Lower lobe of right lung (tissue), 2 donors: ENCODE measurements around the gene JAKMIP2. TPM values are rescaled to one million over a fixed set of nuclear protein-coding genes. Genes with fewer than 3 reads are reported as not detected.
"Not testable (repeated sequence)": the region's sequence is repeated elsewhere in the genome, so short reads cannot be mapped to it uniquely, and the experiment has no call there.

Experiments used
- ATAC-seq, 2 donors: fragments of 200-7000 bp; cut with Tn5 transposase; one replicate each; pipeline ENCODE4 v1.9.1; 2020 to 2022; ENCODE audit warnings: mild to moderate bottlenecking in 2 of 2, moderate library complexity in 2 of 2
- DNase-seq: peaks from one replicate; pipeline ENCODE4 v3.0.0-alpha.2; 2020
- H3K27ac ChIP-seq: fragments of 200-600 bp; one replicate; pipeline ENCODE4 v1.8.0; 2022
- H3K27me3 ChIP-seq: fragments of 200-600 bp; one replicate; pipeline ENCODE4 v1.8.0; 2022; ENCODE audit warnings: low read depth
- H3K36me3 ChIP-seq: fragments of 200-600 bp; one replicate; pipeline ENCODE4 v1.8.0; 2022; ENCODE audit warnings: mild to moderate bottlenecking
- H3K4me1 ChIP-seq: fragments of 200-600 bp; one replicate; pipeline ENCODE4 v1.8.0; 2022
- H3K4me3 ChIP-seq: fragments of 200-600 bp; one replicate; pipeline ENCODE4 v1.8.0; 2022; ENCODE audit warnings: mild to moderate bottlenecking
- H3K9me3 ChIP-seq: fragments of 200-600 bp; one replicate; pipeline ENCODE4 v1.8.0; 2022
- intact Hi-C: fragments of 100-400 bp; cut with DNase I; formaldehyde crosslinking; loops from one replicate; pipeline ENCODE4 v1.11.0; 2022
- total RNA-seq: library from RNA; stranded (reverse); fragmentation: NEBNext Ultra II Directional; extraction: Animal tissue kit (Norgen Biotek cat#: 25700); gene quantifications from one replicate; pipeline ENCODE4 v1.2.1, GENCODE V29; 2021
- TF ChIP-seq, protein P1 (sequence below): fragments of 200-600 bp; IDR thresholded peaks from one replicate; pipeline ENCODE4 v1.8.0; 2022; ENCODE audit warnings: antibody characterized with exemption, mild to moderate bottlenecking
- donor health status: DM: no; HTN: yes; CAD: no; lungs with severe emphysema.

JAKMIP2 gene
- total RNA-seq, 1 donor from 2014 or later = 8.3 TPM

DNA sequence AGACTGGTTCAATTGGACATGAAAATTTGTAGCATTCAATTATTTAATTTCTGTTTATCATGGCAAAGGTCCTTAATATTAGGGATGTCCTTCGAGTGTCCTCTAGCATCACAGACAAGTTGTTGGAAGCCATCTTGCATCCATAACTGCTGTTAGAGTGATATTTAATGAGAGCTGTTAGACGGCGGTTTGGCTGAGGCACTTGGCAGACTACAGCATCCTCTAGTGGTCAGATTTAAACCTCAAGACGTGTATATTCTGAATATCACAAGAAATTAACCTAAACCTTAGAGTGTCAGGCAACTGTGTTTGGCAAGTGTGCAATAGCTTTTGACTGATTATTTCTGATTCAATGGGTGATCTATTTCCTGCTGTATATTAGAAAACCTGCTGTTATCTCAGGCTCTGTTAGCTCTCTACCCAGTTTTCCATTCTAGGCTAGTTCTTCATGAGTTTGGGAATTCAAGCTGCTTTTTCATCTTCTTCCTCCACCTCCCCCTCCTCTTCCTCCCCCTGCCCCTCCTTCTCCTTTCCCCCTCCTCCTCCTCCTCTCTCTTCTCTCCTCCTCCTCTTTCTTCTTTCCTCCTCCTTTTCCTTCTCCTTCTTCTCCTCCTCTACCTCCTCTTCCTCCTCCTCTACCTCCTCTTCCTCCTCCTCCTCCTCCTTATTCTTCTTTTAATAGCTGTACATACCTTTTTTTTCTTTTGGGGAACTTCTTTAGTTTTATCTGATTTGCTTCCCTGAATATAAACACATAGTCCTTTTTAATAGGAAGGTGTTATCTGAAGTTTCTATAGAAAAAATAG, 40.4 kb upstream of the JAKMIP2 start:
- TF ChIP-seq, protein P1, sequence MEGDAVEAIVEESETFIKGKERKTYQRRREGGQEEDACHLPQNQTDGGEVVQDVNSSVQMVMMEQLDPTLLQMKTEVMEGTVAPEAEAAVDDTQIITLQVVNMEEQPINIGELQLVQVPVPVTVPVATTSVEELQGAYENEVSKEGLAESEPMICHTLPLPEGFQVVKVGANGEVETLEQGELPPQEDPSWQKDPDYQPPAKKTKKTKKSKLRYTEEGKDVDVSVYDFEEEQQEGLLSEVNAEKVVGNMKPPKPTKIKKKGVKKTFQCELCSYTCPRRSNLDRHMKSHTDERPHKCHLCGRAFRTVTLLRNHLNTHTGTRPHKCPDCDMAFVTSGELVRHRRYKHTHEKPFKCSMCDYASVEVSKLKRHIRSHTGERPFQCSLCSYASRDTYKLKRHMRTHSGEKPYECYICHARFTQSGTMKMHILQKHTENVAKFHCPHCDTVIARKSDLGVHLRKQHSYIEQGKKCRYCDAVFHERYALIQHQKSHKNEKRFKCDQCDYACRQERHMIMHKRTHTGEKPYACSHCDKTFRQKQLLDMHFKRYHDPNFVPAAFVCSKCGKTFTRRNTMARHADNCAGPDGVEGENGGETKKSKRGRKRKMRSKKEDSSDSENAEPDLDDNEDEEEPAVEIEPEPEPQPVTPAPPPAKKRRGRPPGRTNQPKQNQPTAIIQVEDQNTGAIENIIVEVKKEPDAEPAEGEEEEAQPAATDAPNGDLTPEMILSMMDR = peak; percentile 80
- H3K27ac ChIP-seq = no peak overlapping the region
- DNase-seq (no peak), ATAC-seq (peak; percentile 90 to 92)
- H3K27me3 ChIP-seq = no peaks in the 10 kb centered on the region
- intact Hi-C loops = loop anchor here (2.0 kb wide), 1 partner anchor 194 kb away; no protein-coding TSS in a partner anchor
- H3K4me3 ChIP-seq = no peak overlapping the region
- H3K4me1 ChIP-seq = no peaks in the 10 kb centered on the region
- H3K36me3 ChIP-seq = no peaks in the 10 kb centered on the region
- no peaks in the 10 kb centered on the region for H3K9me3 ChIP-seq

DNA sequence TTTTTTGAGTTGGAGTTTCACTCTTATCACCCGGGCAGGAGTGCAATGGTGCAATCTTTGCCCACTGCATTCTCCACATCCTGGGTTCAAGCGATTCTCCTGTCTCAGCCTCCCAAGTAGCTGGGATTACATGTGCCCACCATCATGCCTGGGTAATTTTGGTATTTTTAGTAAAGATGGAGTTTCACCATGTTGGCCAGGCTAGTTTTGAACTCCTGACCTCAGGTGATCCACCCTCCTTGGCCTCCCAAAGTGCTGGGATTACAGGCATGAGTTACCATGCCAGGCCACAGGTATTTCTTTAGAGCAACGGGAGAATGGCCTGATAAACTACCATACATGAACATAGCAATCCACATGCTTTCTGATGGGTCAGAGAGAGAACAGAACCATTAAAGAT, 39.7 kb upstream of the JAKMIP2 start:
- intact Hi-C loops = loop anchor here (2.0 kb wide), 1 partner anchor 193 kb away; no protein-coding TSS in a partner anchor
- not testable (repeated sequence) for H3K9me3 ChIP-seq, H3K27ac ChIP-seq, H3K4me3 ChIP-seq, DNase-seq, H3K36me3 ChIP-seq, H3K27me3 ChIP-seq, ATAC-seq, H3K4me1 ChIP-seq

DNA sequence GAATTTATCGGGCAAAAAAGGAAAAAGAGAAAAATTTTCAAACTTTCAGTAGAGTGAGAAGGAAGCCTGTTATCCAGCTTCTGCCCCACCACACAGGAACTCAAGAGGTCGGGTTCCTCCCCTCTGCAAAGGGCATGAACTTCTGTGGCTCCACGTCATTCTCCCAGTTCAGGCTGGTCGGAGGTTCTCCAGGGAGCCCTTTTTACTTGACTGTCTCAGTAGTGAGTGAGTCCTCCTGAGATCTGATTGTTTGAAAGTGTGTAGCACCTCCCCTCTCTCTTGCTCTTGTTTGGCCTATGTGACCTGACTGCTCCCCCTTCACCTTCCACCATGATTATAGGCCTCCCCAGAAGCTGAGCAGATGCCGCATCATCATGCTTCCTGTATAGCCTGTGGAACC, 39.2 kb upstream of the JAKMIP2 start:
- TF ChIP-seq, protein P1 = no peak
- H3K4me3 ChIP-seq = no peak overlapping the region
- ATAC-seq (peak; percentile 36 to 78), DNase-seq (no peak)
- no peaks in the 10 kb centered on the region for H3K4me1 ChIP-seq
- H3K36me3 ChIP-seq = no peaks in the 10 kb centered on the region
- H3K27me3 ChIP-seq = no peaks in the 10 kb centered on the region
- H3K9me3 ChIP-seq = no peaks in the 10 kb centered on the region
- intact Hi-C loops = loop anchor here (2.0 kb wide), 1 partner anchor 193 kb away; no protein-coding TSS in a partner anchor
- no peak overlapping the region for H3K27ac ChIP-seq

DNA sequence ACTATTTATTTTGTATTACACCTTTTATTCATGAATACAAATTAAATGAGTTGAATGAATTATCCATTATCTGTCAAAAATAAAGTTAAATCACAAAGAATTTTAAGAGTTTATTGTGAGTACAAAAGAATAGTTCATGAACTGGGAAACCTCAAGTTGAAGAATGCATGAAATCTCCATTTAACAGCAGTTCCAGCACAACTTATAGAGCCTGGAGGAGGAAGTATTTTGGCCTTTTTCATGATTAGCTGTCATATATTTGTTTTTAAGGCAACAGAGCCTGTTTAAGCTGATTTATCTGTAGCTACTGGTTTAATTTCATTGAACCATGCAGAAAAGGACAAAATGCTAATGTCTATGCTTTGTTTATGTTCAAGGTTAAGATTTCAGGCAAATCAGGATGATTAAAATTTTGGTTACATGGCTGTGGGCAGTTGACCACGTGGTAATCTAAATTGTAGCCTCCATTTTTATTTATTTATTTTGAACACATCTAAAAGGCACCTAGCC, 36.8 kb upstream of the JAKMIP2 start:
- intact Hi-C loops = no loop called here
- Histone ChIP-seq H3K36me3 (no peaks in the 10 kb centered on the region), H3K9me3 (no peaks in the 10 kb centered on the region), H3K27me3 (no peaks in the 10 kb centered on the region), H3K4me1 (no peaks in the 10 kb centered on the region), H3K27ac (no peak overlapping the region), H3K4me3 (no peak overlapping the region)
- TF ChIP-seq, protein P1 = no peak
- DNase-seq = no peak
- ATAC-seq = no peak

DNA sequence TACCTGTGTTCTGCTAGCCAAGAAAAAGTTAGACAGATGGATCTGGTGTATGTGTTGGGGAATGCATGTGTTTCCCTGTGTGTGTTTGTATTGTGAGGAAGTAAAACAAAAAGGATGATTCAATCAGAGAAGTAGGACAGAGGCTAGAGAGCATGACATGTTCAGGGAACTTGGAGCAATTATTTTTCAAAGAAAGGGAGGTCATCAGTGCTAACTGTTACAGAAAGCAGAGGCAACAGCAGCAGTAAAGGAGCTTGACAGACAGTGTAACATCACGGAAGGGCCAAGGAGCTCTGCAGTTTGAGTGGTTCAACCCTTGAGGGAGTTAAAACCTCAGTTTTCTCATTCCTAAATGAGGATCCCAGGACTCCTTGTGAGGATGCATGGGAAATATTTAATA, 35.8 kb upstream of the JAKMIP2 start:
- intact Hi-C loops = no loop called here
- Histone ChIP-seq H3K4me1 (no peaks in the 10 kb centered on the region), H3K27me3 (no peaks in the 10 kb centered on the region), H3K9me3 (no peaks in the 10 kb centered on the region), H3K36me3 (no peaks in the 10 kb centered on the region), H3K4me3 (no peak overlapping the region), H3K27ac (no peak overlapping the region)
- TF ChIP-seq, protein P1 = no peak
- DNase-seq (no peak), ATAC-seq (peak; percentile 69 to 79)

DNA sequence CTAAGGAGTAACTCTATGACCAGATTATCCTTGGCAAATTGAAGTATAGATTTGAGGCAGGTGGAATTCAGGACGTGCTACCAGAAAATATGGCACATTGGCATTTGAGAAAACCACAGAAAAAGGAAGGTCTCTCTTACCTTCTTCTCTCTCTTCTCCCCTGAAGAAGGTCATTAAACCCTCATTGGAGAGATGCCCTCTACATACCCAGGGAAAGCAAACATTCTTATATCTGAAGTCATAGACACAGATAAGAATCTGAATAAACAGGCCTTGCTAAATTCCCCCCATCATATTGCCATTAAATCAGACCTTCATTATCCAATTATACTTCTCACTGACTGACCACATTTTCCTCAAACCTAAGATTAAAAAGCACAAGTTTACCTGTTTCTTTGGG, 31.2 kb upstream of the JAKMIP2 start:
- Histone ChIP-seq H3K27ac (no peak overlapping the region), H3K36me3 (no peaks in the 10 kb centered on the region), H3K4me1 (no peaks in the 10 kb centered on the region), H3K4me3 (no peak overlapping the region), H3K9me3 (no peaks in the 10 kb centered on the region), H3K27me3 (no peaks in the 10 kb centered on the region)
- DNase-seq (no peak), ATAC-seq (no peak)
- TF ChIP-seq, protein P1 = no peak
- intact Hi-C loops = no loop called here
